ENCODE results near the gene DAB2IP.

Gene DAB2IP

DNA sequence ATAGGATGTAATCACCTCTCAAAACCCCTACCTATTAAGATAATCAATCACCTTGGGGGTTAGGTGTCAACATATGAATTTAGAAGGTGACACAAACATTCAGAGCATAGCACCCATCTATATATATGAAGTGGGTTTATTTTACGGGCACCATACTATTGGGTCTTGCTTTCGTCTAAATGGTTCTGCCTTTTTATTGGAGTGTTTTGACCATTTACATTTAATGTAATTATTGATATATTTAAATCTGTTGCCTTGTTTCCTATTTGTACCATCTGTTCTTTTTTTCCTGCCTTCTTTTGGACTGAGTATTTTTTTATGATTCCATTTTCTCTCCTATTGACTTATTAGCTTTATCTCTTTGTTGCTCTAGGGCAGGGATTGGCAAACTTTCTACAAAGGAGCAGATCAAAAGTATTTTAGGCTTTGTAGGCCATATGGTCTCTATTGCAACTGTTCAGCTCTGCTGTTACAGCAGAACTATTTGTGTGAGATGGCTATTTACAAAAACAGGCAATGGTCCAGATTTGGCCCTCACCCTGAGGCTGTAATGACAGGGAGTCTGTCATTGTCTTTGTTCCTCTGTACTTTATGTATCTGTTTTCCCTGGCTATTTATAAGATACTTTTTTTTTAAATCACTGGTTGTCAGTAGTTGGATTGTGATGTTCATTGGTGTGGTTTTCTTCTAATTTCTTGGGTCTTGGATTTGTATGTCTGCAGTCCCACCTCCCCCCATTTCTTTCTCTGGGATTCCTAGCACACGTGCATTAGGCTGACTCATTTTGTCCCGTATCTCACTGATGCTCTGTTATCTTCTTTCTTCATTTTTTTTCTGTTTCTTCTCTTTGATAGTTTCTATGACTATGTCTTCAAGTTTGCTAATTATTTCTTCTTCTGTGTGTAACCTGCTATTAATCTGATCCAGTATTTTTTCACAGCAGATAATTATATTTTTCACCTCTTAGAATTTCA is 127.1 kb downstream of the DAB2IP start:
- TF ChIP-seq, protein P1, sequence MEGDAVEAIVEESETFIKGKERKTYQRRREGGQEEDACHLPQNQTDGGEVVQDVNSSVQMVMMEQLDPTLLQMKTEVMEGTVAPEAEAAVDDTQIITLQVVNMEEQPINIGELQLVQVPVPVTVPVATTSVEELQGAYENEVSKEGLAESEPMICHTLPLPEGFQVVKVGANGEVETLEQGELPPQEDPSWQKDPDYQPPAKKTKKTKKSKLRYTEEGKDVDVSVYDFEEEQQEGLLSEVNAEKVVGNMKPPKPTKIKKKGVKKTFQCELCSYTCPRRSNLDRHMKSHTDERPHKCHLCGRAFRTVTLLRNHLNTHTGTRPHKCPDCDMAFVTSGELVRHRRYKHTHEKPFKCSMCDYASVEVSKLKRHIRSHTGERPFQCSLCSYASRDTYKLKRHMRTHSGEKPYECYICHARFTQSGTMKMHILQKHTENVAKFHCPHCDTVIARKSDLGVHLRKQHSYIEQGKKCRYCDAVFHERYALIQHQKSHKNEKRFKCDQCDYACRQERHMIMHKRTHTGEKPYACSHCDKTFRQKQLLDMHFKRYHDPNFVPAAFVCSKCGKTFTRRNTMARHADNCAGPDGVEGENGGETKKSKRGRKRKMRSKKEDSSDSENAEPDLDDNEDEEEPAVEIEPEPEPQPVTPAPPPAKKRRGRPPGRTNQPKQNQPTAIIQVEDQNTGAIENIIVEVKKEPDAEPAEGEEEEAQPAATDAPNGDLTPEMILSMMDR (conservative IDR thresholded peaks at IDR 0.05), result no peak
- H3K27ac ChIP-seq, result no peak overlapping the region

DNA sequence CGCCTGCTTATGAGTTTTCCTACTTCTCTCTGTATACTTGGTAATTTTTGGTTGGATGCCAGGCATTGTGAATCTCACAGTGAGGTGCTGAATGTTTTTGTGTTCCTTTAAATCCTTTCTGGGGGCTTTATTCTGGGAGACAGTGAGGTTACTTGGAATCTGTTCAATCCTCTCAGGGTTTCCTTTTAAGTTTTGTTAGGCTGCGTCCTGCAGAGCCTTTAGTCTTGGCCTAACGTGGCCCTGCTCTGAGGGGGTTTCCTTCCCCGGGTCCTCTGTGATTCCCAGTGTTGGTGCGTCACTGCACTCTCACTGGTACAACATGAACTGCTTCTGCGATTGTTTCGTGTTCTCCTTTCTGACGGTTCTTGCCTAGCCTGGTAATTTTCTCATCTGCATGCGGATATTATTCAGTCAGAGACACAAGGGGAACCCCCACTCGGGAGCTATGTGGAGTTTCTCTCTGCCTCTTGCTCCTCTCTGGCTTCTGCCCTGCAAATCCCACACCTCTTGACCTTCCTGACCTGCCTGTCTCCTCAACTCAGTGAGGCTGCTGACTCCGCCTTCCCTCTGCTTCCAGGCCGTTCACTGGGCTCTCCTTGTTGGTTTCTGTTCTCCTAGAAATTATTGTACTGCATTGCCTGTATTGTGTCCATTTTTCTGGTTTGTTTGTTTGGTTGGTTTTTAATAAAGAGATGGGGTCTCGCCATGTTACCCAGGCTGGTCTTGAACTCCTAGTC is 128.1 kb downstream of the DAB2IP start:
- TF ChIP-seq, protein P1 (conservative IDR thresholded peaks at IDR 0.05), result no peak
- no peak for TF ChIP-seq ZFX (IDR thresholded peaks at IDR 0.05)
- no peak overlapping the region for H3K27ac ChIP-seq

DNA sequence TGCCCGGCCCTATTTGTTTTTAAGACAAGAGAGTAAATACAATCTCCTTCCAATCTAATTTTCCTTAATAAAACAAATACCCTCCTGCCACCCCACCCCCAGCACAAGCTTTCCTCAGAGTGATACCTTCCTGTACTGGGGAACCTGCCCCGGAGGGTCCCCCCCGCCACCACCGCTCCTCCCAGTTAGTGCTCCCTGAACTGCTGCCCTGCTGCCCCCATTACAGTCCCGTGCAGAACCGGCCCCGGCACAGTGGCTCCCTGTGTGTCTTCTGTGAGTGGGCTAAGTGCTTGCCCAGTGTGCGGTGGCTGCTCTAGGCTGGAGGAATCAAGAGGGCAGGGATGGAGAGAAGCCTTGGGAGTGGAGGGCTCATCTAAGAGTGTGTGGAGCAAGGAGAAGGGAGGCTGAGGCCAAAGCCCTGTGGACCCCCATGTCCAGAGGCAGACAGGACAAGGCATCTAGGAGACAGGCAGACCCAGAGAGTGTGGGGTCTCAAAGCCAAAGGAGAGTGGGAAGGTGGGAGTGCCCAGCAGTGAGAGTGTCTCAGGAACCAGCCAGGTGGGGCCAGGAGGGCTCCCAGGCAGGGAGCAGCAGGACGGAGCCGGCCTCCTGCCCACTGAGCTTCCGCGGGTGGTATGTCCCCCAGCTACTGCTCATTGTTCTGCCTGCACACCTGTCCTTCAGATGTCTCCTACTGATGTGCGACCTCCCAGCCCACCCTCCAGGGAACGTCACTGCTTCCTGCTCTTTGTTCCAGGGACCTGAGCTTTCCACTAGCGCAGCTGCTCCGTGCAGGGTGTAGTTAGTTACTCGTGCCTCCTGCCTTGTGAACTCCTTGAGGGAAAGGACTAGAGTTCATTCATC is 129.0 kb downstream of the DAB2IP start:
- TF ChIP-seq, protein P1 (conservative IDR thresholded peaks at IDR 0.05), result no peak
- TF ChIP-seq ZFX (IDR thresholded peaks at IDR 0.05), result no peak
- no peak overlapping the region for H3K27ac ChIP-seq

DNA sequence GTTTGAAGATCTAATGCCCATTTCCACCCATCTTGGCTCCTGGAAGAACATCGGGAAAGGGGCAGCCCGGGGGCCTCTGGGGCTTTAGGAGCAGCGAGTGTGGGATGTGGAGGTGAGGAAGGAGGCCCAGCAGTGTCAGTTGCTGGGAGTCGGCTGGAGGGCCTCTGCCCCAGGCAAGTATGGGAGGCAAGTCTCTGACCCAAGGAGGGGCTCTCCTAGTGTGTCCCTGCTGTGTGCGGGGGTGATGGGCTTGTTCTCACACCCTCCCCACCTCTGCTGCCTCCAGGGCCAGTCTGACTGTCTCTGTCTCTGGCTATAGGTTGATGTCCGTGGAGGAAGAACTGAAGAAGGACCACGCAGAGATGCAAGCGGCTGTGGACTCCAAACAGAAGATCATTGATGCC is 129.7 kb downstream of the DAB2IP start:
- H3K27ac ChIP-seq, result no peak overlapping the region
- TF ChIP-seq ZFX (IDR thresholded peaks at IDR 0.05), result no peak
- TF ChIP-seq, protein P1 (conservative IDR thresholded peaks at IDR 0.05), result no peak

- TF ChIP-seq ZFX (IDR thresholded peaks at IDR 0.05), result no peak
- TF ChIP-seq, protein P1 (conservative IDR thresholded peaks at IDR 0.05), result no peak
Measured at GRCh38 chr9:121781701-121782464, 130.4 kb downstream of the DAB2IP start.

DNA sequence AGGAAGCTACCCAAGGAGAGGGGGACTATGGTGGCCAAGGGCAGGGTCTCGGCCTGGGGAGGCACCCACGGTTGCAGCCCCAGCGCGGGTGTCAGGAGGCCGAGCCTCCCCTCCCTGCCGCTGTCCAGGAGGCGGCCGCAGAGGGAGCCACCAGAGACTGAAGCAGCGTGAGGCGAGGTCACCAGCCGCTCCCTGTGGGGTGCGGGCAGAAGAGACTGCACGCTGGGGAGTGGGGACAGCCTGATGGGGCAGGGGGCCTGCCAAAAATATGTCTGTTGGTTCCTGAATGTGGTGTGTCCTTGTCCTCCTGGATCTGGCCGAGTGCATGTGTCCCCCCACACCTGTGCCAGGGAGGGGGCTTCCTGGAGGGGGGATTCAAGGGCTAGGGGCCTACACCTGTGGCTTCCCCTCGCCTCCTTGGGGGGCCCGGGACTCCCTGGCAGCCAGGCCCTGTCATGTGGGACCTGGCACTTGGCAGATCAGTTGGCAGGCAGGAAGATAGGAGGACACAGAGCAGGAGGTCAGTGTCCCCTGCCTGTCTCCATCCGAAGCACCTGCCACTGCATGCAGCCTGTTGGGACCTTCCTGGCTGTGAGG is 131.2 kb downstream of the DAB2IP start:
- H3K27ac ChIP-seq, result no peak overlapping the region
- no peak for TF ChIP-seq ZFX (IDR thresholded peaks at IDR 0.05)
- TF ChIP-seq, protein P1 (conservative IDR thresholded peaks at IDR 0.05), result no peak

More at GRCh38 chr9:121781701-121782464, 130.4 kb downstream of the DAB2IP start:
- no peak overlapping the region for H3K27ac ChIP-seq
